Measurements from ENCODE around the gene PPIL6. TPM values are rescaled to one million over a fixed set of nuclear protein-coding genes. Genes with fewer than 3 reads are reported as not detected.

Gene PPIL6
- total RNA-seq, 1 donor from 2014 or later, result 2.2 TPM

DNA sequence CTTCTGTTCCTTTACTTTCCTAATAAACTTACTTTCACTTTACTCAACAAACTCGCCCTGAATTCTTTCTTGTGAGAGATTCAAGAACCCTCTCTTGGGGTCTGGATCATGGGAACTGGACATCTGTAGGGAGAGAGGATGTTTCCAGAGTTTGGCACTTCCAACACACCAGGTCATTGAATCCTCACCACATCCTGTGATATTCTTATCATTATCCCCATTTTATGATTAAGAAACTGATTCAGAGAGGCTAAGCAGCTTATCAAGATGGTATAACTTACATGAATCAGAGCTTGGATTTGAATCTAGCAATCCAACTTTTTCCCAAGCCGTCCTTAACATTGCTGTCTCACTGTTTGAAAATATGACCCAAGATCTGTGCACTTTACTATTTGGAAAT, 15.5 kb downstream of the PPIL6 start:
- Mint-ChIP-seq H3K27me3 (ENCODE audit: low read depth) (no peaks in the 10 kb centered on the region), H3K9me3 (no peaks in the 10 kb centered on the region), H3K4me3 (no peak overlapping the region), H3K4me1 (no peaks in the 10 kb centered on the region), H3K27ac (ENCODE audit: unreplicated experiment) (no peak overlapping the region), H3K36me3 (ENCODE audit: low read depth) (no peaks in the 10 kb centered on the region)
- TF ChIP-seq, protein P1, sequence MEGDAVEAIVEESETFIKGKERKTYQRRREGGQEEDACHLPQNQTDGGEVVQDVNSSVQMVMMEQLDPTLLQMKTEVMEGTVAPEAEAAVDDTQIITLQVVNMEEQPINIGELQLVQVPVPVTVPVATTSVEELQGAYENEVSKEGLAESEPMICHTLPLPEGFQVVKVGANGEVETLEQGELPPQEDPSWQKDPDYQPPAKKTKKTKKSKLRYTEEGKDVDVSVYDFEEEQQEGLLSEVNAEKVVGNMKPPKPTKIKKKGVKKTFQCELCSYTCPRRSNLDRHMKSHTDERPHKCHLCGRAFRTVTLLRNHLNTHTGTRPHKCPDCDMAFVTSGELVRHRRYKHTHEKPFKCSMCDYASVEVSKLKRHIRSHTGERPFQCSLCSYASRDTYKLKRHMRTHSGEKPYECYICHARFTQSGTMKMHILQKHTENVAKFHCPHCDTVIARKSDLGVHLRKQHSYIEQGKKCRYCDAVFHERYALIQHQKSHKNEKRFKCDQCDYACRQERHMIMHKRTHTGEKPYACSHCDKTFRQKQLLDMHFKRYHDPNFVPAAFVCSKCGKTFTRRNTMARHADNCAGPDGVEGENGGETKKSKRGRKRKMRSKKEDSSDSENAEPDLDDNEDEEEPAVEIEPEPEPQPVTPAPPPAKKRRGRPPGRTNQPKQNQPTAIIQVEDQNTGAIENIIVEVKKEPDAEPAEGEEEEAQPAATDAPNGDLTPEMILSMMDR (conservative IDR thresholded peaks at IDR 0.05), result no peak
- no peak for DNase-seq (ENCODE audit: low read depth, low spot score)

DNA sequence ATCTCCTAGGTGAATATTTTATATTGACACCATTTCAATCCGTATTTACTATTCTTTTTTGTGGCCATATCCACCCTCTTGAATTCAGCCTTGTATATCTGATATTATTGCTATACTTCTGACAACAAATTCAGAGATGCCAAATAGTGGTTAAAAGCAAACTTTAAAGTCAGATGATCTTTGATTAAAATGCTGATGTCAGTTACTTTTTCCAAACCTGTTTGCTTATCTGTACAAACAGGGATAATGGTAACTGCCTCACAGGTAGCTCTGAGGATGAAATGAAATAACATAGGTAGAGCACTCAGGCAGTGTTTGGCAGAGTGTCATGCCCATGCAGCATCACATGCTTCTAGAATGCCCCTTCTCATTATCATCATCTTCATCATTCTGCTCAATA, 19.2 kb downstream of the PPIL6 start:
- H3K4me1 Mint-ChIP-seq, result no peaks in the 10 kb centered on the region
- H3K27ac Mint-ChIP-seq (ENCODE audit: unreplicated experiment), result no peak overlapping the region
- no peaks in the 10 kb centered on the region for H3K27me3 Mint-ChIP-seq (ENCODE audit: low read depth)
- no peak for DNase-seq (ENCODE audit: low read depth, low spot score)
- no peaks in the 10 kb centered on the region for H3K9me3 Mint-ChIP-seq
- no peaks in the 10 kb centered on the region for H3K36me3 Mint-ChIP-seq (ENCODE audit: low read depth)
- no peak overlapping the region for H3K4me3 Mint-ChIP-seq
- TF ChIP-seq, protein P1 (conservative IDR thresholded peaks at IDR 0.05), result no peak

DNA sequence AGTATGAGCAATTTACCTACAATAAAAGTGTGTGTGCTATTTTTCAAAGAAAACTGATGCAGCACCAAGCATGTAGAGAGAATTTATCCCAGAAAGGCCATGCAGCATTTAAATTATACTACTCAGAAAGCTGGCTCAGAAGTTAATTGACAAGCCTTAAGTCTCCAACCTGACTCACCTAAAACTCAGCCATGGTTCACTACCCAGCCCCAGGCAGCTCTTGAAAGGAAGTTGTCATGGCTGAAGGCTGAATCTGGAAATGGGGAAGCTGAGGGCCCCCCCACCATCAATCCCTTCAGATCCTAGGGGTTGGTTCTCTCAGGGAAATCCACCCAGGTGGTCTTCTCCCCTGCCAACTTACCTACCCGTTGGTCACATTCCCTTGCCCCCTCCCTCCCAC, 19.7 kb downstream of the PPIL6 start:
- no peak overlapping the region for H3K4me3 Mint-ChIP-seq
- TF ChIP-seq, protein P1 (conservative IDR thresholded peaks at IDR 0.05), result no peak
- H3K36me3 Mint-ChIP-seq (ENCODE audit: low read depth), result no peaks in the 10 kb centered on the region
- H3K4me1 Mint-ChIP-seq, result no peaks in the 10 kb centered on the region
- no peaks in the 10 kb centered on the region for H3K27me3 Mint-ChIP-seq (ENCODE audit: low read depth)
- DNase-seq (ENCODE audit: low read depth, low spot score), result no peak
- H3K27ac Mint-ChIP-seq (ENCODE audit: unreplicated experiment), result no peak overlapping the region
- H3K9me3 Mint-ChIP-seq, result no peaks in the 10 kb centered on the region

DNA sequence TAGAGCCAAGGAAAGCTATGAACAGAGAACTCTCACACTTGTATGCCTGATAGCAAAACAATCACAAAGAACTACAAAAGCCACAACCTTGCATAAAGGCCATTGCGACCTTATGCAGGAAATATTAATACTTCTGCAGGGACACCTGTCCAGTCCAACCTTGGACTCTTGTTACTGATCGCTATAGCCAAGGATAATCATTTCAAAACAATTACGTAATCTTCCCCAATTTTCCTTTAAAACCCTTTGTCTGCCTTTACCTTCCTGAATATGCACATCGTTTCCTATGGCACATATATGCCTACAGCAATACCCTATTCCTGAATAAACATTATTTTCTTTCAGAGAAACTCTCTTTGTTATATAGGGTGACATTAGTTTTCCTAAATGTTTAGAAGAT, 22.8 kb downstream of the PPIL6 start:
- Mint-ChIP-seq H3K27ac (ENCODE audit: unreplicated experiment) (no peak overlapping the region), H3K4me3 (no peak overlapping the region)

DNA sequence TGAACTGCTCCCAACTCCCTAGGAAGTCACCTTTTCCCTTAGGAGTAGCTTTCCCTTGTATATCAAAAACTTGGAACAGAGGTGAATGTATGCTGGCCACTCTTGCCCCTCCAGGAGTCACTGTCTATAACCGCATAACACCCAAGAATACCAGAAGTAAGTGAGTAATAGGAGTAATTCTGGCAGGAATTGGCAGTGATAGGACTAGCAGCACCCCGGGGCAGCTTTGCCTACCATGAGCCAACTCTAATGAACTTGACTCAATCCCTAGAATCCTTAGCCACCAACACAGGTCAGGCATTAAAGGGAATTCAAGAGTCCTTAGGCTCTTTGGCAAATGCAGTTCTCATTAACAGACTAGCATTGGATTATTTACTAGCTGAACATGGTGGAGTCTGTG, 29.4 kb downstream of the PPIL6 start:
- H3K27me3 Mint-ChIP-seq (ENCODE audit: low read depth), result peaks cover 4% of the 10 kb centered on the region
- no peak overlapping the region for H3K4me3 Mint-ChIP-seq
- peaks cover 22% of the 10 kb centered on the region for H3K36me3 Mint-ChIP-seq (ENCODE audit: low read depth)
- no peak overlapping the region for H3K27ac Mint-ChIP-seq (ENCODE audit: unreplicated experiment)
- no peak for DNase-seq (ENCODE audit: low read depth, low spot score)
- peaks cover 21% of the 10 kb centered on the region for H3K9me3 Mint-ChIP-seq
- TF ChIP-seq, protein P1 (conservative IDR thresholded peaks at IDR 0.05), result no peak
- H3K4me1 Mint-ChIP-seq, result no peaks in the 10 kb centered on the region

More for the DNA sequence above, 22.8 kb downstream of the PPIL6 start:
- Mint-ChIP-seq H3K9me3 (peaks cover 6% of the 10 kb centered on the region), H3K36me3 (ENCODE audit: low read depth) (peaks cover 8% of the 10 kb centered on the region), H3K4me1 (no peaks in the 10 kb centered on the region), H3K27me3 (ENCODE audit: low read depth) (peaks cover under 1% of the 10 kb centered on the region)
- DNase-seq (ENCODE audit: low read depth, low spot score), result no peak
- TF ChIP-seq, protein P1 (conservative IDR thresholded peaks at IDR 0.05), result no peak

DNA sequence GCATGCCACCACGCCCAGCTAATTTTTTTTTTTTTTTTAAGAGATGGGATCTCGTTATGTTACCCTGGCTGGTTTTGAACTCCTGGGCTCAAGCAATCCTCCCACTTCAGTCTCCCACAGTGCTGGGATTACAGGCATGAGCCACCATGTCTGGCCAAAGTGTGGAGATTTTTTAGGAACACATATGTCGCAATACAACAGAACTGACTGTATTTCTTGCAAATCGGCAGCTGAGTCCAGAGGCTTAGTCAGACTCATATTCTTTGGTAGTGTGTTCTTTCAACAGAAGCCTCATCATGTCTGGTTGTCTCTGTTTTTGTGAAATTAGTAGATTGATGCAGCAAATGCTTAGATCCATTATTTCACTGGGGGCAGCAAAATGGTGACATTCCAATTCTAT, 34.2 kb downstream of the PPIL6 start:
- H3K4me1 Mint-ChIP-seq, result peaks cover 3% of the 10 kb centered on the region
- DNase-seq (ENCODE audit: low read depth, low spot score), result no peak
- H3K27me3 Mint-ChIP-seq (ENCODE audit: low read depth), result no peaks in the 10 kb centered on the region
- H3K9me3 Mint-ChIP-seq, result peaks cover 9% of the 10 kb centered on the region
- H3K27ac Mint-ChIP-seq (ENCODE audit: unreplicated experiment), result no peak overlapping the region
- no peak overlapping the region for H3K4me3 Mint-ChIP-seq
- TF ChIP-seq, protein P1 (conservative IDR thresholded peaks at IDR 0.05), result no peak
- H3K36me3 Mint-ChIP-seq (ENCODE audit: low read depth), result peaks cover 10% of the 10 kb centered on the region

Data from neural crest cell (in vitro differentiated cells).